NB4 (cell line): ENCODE results near the gene NGB.

ENCODE experiments used
- CTCF ChIP-seq: IDR thresholded peaks from one replicate; pipeline ENCODE4 v1.5.1; 2012; ENCODE audit warnings: low read depth, low read length
- MYC ChIP-seq: IDR thresholded peaks from 2 replicates; pipeline ENCODE4 v1.6.1; 2011; ENCODE audit warnings: low read depth, low read length
- POLR2A ChIP-seq: IDR thresholded peaks from 2 replicates; pipeline ENCODE4 v1.6.1; 2011; ENCODE audit warnings: mild to moderate bottlenecking; ENCODE audit not compliant: insufficient read length; ENCODE audit errors: extremely low read depth

GRCh38 chr14:77272261-77272660, 1.3 kb upstream of the NGB start:
- no peak for TF ChIP-seq CTCF
- no peak for TF ChIP-seq POLR2A
- no peak for TF ChIP-seq MYC
